Uterus (tissue), 2 donors: ENCODE measurements around the gene OCEL1.

Source experiments
- POLR2A ChIP-seq, 2 donors: fragments of 450-650 bp; IDR thresholded peaks; one replicate each; pipeline ENCODE4 v1.6.1; 2016; ENCODE audit warnings: antibody characterized with exemption in 2 of 2, mild to moderate bottlenecking in 1 of 2, moderate library complexity in 1 of 2
- TF ChIP-seq, protein P1 (sequence below), 4 experiments: fragments of 200-600 bp in 2 of 4; fragments of 450-650 bp in 2 of 4; sonication (generic) in 2 of 4; IDR thresholded peaks; one replicate each; pipeline ENCODE4 v1.5.1; 2016 to 2019; ENCODE audit warnings: antibody characterized with exemption in 4 of 4, mild to moderate bottlenecking in 2 of 4, moderate library complexity in 1 of 4

DNA sequence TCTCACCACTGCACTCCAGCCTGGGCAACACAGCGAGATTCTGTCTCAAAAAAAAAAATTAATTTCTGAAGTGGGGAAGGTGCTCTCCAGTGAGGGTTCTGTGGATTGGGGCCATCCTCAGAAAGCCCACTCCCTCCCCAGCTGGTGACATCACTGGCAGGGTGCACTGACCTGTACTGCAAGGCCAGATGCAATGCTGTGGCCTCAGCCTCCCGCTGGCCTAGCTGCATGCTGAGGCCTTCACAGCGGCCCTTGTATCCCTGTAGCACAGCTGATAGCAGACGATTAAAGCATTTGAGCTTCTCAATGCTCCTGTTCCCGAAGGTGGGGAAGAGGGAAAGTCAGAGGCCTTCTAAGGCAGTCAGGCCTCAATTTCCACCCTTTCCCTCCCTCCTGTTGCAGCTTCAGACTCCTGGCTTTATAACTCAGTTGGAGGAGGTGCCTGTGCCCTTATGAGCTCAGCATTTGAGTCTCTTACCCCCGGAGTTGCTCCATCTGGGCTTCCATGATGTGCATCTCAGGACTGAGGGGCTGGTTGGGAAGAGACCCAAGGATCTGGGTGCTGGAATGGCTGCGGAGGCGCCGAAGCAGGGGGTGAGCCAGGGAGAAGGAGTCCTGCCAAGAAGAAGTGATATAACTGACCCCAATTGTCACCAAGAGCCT lies 33.2 kb downstream of the OCEL1 start:
- TF ChIP-seq, protein P1, sequence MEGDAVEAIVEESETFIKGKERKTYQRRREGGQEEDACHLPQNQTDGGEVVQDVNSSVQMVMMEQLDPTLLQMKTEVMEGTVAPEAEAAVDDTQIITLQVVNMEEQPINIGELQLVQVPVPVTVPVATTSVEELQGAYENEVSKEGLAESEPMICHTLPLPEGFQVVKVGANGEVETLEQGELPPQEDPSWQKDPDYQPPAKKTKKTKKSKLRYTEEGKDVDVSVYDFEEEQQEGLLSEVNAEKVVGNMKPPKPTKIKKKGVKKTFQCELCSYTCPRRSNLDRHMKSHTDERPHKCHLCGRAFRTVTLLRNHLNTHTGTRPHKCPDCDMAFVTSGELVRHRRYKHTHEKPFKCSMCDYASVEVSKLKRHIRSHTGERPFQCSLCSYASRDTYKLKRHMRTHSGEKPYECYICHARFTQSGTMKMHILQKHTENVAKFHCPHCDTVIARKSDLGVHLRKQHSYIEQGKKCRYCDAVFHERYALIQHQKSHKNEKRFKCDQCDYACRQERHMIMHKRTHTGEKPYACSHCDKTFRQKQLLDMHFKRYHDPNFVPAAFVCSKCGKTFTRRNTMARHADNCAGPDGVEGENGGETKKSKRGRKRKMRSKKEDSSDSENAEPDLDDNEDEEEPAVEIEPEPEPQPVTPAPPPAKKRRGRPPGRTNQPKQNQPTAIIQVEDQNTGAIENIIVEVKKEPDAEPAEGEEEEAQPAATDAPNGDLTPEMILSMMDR (IDR thresholded peaks at IDR 0.05), result no peak
- TF ChIP-seq POLR2A (IDR thresholded peaks at IDR 0.05), result no peak
